ENCODE measurements around the gene ASF1B.
"Not testable (repeated sequence)": the region's sequence is repeated elsewhere in the genome, so short reads cannot be mapped to it uniquely, and the experiment has no call there.

The ASF1B gene

GRCh38 chr19:14159059-14159458 lies 22.7 kb upstream of the ASF1B start:
- no peak for DNase-seq

GRCh38 chr19:14158276-14159023 lies 22.1 kb upstream of the ASF1B start:
- DNase-seq, result no peak

GRCh38 chr19:14156971-14157717 lies 20.8 kb upstream of the ASF1B start:
- no peak for DNase-seq

- no peak for DNase-seq
Observed at GRCh38 chr19:14156122-14156521, 19.7 kb upstream of the ASF1B start.

GRCh38 chr19:14155371-14155770 lies 19.0 kb upstream of the ASF1B start:
- DNase-seq, result no peak

- DNase-seq, result no peak
Observed at GRCh38 chr19:14152713-14153112, 16.3 kb upstream of the ASF1B start.

- no peak for DNase-seq
Observed at GRCh38 chr19:14150770-14151661, 14.6 kb upstream of the ASF1B start.

GRCh38 chr19:14150041-14150769 lies 13.8 kb upstream of the ASF1B start:
- DNase-seq, result no peak

GRCh38 chr19:14149509-14149994 lies 13.2 kb upstream of the ASF1B start:
- no peak for DNase-seq

- DNase-seq, result no peak
Observed at GRCh38 chr19:14148751-14149410, 12.5 kb upstream of the ASF1B start.

- no peak for DNase-seq
Observed at GRCh38 chr19:14147797-14148605, 11.6 kb upstream of the ASF1B start.

GRCh38 chr19:14146789-14147216 lies 10.4 kb upstream of the ASF1B start:
- no peak for DNase-seq

- DNase-seq, result not testable (repeated sequence)
Observed at GRCh38 chr19:14146169-14146568, 9.8 kb upstream of the ASF1B start.

- DNase-seq, result no peak
Observed at GRCh38 chr19:14145381-14145780, 9.0 kb upstream of the ASF1B start.

- DNase-seq, result no peak
Observed at GRCh38 chr19:14142262-14143190, 6.1 kb upstream of the ASF1B start.

GRCh38 chr19:14141041-14141440 lies 4.7 kb upstream of the ASF1B start:
- DNase-seq, result no peak

GRCh38 chr19:14139944-14140343 lies 3.6 kb upstream of the ASF1B start:
- DNase-seq, result no peak

- DNase-seq, result no peak
Observed at GRCh38 chr19:14138576-14139265, 2.3 kb upstream of the ASF1B start.

GRCh38 chr19:14135985-14136508 lies 342 bp downstream of the ASF1B start:
- no peak for DNase-seq
